Ammon's horn (tissue), 1 donor: ENCODE measurements around the gene CSMD2.
A peak's percentile ranks its signal among the peaks of the same experiment; 100 is the strongest.

Experiments used
- DNase-seq: peaks from one replicate; pipeline ENCODE4 v3.0.0-alpha.2; 2016; ENCODE audit warnings: low spot score

The CSMD2 gene

DNA sequence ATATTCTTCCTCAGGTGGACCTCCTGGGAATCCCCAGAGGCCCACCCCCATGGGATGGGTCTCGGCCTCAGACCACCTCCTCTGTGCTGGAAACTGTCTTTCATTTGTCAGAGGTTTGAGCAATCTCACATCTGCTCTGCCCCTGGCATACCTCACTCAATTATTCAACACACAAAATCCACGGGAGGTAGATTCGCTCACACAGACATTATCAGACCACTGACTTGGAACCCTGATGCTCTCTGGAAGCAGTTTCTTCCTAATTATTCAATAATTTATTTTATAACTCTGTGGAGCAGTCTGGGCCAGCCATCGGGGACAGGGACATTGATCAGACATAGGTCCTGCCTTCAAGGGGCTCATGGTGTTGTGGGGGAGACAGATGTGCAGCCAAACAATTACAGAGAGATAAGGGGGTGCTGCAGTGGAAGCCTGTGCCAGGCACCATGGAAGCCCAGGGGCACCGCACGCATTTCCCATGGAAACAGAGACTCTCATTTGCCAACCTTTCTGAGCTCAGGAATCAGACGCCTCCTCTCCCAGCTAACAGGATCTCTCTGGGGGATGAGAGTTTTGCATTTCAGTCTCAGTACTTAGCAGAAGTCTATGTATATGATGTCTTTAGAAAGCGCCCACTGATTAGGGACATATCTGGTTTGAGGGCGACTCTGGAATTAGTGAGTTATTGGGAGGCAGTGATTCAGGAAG lies 204.7 kb downstream of the CSMD2 start:
- peak; percentile 38 for DNase-seq

DNA sequence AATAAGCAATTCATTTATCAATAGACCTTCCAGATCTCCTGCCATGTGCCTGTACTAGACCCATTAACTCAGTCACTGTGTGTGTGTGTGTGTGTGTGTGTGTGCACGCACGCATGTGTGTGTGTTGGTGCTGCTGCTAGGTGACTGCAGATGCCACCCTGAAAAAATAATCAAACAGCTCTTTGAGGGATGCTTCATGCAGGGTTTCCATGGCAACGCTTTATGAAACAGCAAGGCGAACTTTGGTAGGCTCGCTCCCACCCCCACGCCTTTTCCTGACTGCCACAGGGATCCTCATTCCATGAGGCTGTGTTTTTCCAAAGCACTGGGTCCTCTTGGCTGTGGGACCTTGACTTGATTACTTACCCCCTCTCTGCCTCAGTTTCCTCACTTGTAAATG lies 207.2 kb downstream of the CSMD2 start:
- peak; percentile 82 for DNase-seq

DNA sequence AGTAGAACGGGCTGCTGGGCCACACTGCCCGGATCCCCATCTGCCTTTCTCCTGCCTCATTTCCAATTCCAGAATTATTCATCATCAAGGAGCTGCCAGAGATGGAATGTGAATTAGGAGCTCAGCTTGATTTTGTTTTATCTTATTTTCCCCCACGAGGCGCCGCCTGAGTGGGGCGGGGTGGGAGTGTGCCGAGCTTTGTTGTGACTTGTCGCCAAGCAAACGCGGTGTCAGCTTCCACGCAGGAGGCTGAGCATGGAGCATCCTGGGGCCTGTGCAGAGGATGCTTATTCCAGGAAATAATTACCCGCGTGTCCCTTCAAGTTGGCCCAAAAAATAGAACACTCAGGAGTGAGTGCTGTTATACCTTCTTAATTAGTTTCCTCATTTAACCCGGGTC lies 209.9 kb downstream of the CSMD2 start:
- no peak for DNase-seq

DNA sequence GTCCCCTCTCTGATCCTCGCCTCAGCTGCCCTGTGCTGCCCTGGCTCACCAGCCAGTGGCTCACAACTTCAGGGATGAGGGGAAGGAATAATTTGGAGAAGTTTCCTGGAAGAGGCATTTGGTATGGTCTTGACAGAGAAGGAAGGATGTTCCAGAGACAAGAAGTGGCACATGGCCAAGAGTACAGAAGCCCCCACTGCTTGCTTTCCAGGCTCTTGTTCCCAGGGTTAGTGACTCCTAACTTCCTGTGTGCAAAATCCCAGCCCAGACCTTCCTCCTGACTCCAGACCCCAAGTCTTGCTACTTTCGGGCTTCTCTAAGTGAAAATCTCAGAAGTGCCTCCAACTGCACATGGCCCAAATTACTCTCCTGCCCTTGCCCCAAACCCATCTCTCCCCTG lies 215.5 kb downstream of the CSMD2 start:
- no peak for DNase-seq

DNA sequence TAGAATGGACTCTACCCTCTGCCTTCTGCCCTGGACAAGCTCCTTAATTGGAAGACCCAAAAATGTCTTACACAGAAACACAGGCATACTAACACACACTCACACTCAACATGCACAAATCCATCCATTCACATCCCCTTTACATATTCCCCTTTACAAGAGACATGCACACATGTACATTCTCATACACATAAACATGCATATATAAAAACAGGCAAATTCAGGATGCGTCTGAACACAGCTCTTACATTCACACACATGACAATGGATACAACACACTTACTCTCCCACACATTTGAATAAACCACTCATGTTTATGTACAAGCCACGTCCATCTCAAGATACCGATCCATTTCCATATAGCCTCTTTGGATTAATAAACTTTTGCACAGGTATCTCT lies 216.7 kb downstream of the CSMD2 start:
- no peak for DNase-seq

DNA sequence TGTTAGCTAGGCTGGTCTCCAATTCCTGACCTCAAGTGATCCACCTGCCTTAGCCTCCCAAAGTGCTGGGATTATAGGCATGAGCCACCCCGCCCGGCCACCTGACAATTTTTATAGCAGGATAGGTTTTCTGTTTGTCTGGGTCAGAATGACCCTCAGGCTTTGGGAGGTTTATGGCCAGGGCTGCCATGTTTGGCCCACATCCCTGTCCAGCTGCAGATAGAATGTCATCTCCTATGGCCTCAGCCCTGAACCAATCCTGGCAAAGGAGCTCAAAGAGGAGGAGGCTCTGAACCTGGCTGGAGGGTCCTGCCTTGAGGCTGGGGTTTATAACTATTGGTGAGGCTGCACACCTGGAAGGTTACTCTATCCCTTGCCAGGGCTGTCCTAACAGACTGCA lies 218.2 kb downstream of the CSMD2 start:
- DNase-seq = no peak

DNA sequence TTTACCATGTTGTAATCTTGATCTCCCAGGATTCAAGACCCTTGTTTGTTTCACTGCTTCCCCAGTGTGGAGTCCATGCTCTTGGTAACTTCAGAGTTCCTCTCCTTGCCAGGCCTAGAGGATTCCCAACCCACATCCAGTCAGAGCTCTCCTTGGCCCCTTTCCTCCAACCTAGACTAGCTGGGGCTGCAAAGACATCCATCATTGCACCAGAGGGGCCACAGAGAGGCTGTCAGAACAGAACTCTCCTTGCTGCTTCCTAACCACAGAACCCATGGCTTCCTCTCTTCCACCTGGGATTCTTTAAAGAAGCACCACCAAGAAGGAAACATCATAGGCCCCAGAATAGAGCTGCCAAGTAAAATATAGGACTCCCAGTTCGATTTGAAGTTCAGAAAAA lies 220.2 kb downstream of the CSMD2 start:
- DNase-seq = no peak

DNA sequence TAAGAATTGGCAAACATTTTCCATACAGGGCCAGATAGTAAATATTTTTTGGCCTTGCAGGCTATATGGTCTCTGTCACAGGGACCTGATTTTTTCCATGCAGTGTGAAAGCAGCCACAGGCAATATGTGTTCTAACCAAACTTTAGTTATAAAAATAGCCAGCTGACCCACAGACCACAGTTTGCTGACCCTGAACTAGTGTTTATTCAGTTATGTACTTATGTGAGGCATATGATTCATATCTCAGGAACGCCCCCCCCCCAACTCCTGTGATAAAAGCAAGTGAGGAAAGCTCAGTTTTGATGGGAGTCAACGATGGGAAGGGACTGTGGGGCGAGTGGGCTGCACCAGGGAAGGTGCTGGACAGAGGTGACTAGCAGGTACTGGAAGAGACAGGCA lies 221.1 kb downstream of the CSMD2 start:
- DNase-seq = no peak

DNA sequence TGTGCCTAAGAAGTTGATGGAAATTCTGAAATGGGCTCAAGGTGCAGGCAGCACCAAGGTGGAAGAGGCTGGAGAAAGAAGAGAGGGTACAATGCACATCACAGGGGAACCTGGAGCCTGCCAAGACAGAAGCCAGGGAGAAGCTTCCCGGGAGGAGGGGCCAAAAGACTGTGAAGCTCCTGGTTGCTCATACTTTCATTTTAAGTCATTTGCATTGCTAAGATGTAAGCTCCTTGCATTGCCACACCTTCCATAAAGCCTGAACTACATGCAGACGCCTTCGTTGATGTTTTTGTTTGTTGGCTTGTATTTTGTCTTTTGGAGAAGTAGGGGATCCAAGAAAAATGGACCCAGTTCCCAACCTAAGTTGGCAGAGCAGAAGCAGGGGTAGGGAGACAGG lies 232.2 kb downstream of the CSMD2 start:
- no peak for DNase-seq

DNA sequence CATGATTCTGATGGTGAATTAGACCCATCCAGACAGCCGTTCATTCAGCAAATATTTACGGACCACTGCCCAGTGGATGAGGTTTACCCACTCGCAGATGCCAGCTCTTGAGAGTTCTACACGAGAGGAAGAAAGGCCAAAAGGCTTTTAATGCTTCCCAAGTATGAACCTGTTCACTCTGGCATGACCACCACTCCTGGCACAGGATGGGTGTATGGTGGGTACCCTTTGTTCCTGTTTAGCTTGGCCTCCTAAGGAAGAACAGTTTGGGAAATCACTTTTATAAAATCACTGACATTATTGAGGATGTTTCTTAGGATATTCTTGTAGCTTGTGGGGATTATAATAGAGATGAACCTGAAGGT lies 233.9 kb downstream of the CSMD2 start:
- no peak for DNase-seq

DNA sequence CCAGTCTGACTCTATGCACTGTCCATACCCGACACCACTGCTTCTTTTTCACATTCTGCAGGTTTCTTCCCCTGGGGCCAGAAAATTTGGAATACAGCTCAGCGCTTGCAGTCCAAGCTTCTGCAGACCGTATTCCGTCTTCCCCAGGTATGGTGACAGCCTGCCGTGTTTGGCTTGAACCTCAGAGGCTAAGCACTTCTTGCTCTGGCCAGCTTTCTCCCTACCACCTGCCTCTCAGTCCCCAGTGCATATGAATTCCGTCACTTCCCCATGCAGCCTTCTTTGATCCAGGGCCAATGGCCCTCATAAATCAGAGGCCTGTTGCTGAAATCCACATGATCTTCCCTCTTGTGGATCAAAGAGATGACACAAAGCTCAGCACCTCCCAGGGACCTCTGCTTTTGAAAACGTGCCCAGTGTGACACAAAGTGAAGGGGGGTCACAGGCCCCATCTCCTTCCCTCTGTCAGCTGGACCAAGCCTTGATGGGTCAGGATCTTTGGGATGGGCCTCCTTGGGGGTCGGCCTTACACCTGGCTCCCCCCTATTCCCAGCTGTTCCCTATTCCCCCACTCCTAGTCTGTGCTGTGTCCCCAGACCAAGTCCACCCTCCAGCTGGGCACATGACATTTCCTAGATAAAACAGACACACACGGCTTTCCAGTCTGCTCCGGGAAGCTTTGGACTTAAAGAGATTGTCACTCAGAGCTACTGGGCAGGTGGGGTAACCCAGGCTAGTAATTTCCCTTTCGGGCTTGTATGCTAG lies 234.5 kb downstream of the CSMD2 start:
- DNase-seq = no peak

DNA sequence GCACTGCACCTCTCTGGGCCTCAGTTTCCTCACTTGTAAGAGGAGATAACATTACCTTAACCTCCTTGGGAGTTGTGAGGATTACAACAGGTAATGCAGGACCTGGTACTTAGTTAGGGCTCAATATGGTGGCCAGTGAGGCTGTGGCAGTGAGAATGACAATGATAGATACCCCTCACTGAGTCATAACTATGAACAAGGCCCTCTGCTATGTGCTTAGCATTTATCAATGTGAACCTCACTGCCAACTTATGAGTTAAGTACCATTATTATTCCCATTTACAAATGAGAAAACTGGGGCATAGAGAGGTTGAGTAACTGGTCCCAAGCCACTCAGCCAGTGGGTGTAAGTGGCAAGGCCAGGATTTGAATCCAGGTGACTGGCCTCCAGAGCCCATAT lies 236.8 kb downstream of the CSMD2 start:
- DNase-seq = no peak

DNA sequence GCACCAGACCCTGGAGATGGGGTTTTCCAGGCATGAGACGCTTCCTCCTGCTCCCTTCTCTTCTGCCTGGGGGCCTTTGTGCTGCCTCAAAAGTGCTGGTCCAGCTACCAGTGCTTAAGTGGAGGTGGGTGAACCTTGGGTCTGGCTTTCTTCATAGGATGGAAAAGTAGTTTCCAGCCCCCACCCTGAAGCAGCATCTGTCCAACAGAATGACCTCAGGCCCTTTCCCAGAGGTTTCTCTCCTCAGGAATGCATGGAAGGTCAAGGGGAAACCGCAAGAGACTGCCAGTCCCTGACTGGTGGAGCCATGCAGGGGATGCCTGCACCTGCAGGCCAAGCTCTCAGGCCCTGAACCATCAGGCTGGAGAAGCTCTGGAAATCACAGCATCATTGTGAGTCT lies 237.3 kb downstream of the CSMD2 start:
- no peak for DNase-seq

DNA sequence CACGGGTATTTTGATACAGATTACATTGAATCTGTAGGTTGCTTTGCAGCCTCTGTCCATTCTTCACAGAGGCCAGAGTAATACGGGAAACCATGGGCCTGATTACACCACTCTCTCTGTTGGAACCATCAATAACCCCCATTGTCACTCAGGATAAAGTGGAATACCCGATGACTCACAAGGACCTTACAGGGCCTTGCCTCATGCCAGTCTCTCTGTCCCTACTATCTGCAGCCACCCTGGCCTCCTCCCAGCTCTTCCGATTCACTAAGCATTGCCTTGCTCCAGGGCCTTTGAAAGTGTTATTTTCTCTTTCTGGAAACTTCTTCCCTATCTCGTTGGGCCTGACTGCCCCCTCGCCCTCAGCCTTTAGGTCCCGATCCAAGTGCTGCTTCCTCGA lies 239.4 kb downstream of the CSMD2 start:
- peak; percentile 78 for DNase-seq

DNA sequence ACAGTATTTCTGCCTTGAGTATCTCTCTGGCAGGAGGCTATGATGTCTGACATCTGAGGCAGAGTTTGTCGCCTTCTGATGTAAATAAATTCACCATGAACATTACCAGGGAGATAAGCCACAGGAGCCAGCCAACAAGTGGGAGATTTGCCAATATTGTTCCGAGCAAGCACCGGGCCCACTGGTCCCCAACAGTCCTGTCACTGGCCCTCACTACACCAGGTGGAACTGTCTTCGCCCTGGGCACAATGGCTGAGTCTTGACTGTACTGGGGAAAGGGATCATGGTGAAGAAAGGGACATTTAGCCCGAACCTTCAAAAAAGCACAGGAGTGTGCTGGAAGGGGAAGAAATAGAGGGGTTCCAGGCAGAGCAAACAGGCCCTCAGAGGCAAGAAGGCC lies 243.7 kb downstream of the CSMD2 start:
- no peak for DNase-seq

DNA sequence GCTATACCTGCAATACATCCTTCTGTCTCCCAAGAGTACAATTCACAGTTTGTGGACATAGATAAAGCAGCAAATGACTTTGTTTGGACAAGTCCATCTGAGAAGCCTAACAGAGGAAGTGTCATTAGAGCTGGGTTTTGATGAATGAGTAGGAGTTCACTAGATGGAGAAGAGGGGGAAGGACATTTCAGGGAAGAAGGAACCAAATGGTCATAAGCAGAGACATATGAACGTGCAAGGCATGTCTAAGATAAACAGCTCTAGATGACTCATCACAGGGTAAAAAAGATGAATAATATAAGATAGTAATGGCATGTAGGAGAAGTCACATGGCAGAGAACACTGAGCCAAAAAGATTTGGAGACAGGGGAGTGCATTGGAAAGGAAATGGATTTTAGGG lies 246.7 kb downstream of the CSMD2 start:
- no peak for DNase-seq

DNA sequence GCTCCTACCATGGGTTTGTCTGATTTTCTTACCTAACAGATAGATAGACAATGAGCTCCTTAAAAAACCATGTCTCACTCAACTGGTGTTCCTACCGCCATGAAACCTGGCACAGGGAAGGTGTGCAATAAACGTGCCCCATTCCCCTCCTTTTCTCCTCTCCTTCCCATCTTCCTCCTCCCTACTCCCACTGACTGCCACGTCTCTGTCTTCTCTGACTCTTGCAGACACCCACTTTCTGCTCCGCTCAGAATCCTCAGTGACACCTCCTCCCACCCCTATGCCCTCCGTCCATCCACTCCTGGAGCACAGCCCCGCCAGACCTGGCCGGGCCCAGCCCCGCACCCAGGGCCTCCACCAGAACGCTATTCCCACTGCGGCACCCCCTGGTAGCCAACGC lies 248.2 kb downstream of the CSMD2 start:
- DNase-seq = no peak

DNA sequence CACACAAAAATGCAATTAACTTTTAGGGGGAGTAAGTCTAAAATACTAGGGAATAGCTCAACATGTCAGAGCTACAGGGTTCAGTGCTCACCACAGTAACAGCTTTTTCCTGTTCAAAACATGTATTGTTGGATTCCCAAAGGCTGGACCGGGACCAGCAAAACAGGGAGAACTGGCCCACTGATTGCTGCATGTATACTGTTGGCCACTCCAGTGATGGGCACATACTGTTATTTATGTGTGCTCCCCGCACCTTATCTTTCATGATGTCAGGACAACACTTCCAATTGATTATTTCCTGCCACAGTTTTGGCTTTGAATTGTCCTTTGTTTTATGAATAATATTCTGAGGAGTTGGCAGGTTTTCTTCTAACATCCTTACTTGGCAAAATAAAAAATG lies 250.5 kb downstream of the CSMD2 start:
- no peak for DNase-seq

DNA sequence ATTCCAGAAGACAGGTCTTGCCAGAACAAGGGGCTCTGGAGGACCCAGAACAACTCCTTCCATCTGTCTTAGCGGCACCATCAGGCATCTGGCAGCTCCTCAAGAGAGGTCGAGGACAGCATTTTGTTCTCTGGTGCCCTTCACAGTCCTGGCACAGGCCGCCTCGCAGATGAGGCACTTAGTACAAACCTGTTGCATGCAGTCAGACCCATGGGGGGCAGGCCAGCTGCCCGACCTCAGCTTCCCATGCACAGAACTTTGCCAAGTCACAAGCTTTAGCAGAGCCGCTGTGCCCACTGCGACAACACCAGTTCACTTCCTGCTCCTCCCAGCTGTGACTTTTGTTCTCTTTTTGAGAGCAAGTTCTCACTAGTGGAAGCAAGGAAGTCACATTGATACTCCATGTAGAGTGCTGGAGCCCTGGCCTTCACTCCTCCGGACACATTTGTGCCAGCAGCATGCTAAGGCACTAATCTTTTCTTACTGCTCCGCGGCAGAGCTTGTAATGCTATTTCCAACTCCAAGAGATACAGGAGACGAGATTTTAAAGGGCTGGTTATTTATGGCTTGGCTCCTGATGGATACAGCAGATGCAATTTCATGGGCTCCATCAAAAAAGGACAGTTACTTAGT lies 256.6 kb downstream of the CSMD2 start:
- peak; percentile 12 for DNase-seq

DNA sequence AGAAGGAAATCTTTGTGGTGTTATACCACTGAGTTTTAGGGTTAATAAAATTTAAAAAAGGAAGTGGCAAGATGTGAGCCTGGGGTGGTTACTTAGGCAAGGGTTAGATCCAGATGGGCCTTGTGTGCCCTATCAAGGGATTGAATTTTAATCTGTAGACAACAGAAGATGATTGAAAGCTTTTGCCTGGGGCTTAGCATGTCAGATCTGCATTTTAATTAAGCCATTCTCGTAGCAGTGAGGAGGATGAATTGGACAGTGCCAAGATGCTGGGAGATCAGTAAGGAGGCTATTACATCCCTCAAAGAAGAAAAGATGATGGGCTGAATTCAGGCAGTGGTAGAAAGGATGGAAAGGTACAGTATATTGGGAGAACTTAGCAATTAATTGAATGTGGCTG lies 258.9 kb downstream of the CSMD2 start:
- no peak for DNase-seq

DNA sequence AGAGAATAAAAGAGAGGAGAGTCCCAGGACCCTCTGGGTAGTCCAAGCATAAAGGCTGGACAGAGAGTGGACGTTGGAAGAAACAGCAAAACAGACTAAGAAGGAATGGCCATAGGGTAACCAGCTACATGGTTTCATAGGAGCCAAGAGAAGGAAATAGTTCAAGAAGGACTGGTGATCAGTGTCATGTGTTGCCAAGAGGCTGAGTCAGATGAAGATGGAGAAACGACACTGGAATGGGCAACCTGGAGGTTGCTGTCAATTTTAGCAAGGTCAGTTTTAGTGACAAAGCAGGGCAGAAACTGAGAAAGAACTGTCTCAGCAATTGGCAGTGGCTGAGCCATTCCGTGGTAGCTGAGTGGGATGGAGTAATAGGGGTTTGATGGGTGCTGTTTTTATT lies 259.8 kb downstream of the CSMD2 start:
- no peak for DNase-seq

DNA sequence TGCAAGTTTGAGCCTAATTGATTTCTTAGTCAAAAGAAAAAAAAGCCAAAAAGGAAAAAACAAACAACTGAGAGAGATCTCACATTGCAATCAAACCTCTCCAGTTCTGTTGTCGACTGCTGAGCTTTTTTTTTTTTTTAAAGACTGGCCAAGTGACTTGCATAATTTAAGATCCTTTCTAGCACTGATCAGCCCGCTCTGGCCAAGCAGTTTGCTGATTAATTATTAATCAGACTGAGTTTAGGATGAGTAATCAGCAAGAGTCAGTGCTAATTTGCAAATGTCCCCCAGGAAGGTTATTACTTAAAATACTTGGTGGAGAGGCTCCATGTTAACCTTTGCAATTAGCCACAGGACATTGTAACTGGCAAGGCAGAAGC lies 261.8 kb downstream of the CSMD2 start:
- DNase-seq = no peak

DNA sequence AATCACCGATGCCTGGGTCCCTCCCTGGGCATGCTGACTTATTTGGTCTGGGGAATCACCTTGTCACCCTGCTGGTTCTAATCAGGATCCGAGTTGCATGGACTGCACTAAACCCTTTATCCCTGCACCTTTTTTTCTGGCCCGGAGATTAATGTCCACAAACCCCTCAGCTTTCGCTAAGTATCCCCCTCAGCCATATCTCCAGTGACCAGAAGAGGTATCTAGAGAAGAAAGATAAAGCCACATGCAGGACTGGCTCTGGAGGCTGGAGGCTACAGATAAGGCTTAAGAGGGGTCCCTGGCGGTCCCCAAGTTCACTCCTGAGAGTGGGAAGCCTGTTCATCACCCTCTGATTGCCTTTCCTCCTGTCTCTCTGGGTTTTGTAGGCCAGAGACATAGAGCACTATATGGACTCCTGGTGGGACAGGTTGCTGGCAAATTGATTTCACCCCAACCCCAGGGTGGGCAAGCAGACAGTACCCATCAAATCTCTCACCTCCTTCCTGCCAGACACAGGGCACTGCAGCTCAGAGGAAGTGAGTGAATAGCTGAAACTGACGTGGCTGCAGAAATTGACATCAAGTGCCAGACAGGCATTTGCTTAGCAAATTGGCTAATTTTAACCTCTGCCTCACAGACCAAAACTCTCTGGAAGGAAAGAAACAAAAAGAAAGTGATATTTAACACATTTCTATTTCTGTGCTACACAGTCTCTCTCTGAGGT lies 262.4 kb downstream of the CSMD2 start:
- DNase-seq = no peak
